GM12878 (cell line): ENCODE data around the gene PNRC1. TPM values are rescaled to one million over a fixed set of nuclear protein-coding genes. Genes with fewer than 3 reads are reported as not detected.

Experiments used
- ATAC-seq: fragments of 200-7000 bp; cut with Tn5 transposase; 3 replicates; pipeline ENCODE4 v1.9.1; 2020; ENCODE audit warnings: mild to moderate bottlenecking, moderate library complexity
- BruUV-seq: library from RNA; stranded (reverse); fragments of 400-500 nt; replicated peaks from 2 replicates; lab custom pipeline; 2021; lab: Mats Ljungman, UMichigan
- CTCF ChIA-PET: fragments of 300-600 bp; sonication (Branson Sonifier 250); formaldehyde crosslinking; extraction: SDS; loops from one replicate; lab custom pipeline; 2021; ENCODE audit warnings: inconsistent platforms; lab: Yijun Ruan, JAX
- POLR2A ChIA-PET: fragments of 350-600 bp; formaldehyde crosslinking; extraction: SDS; loops from one replicate; lab custom pipeline; 2021; ENCODE audit warnings: inconsistent platforms; lab: Charles Lee
- RAD21 ChIA-PET: fragments of 300-600 bp; sonication (Branson Sonifier 250); formaldehyde crosslinking; loops from one replicate; lab custom pipeline; 2023; ENCODE audit warnings: antibody characterized with exemption; ENCODE audit not compliant: unreplicated experiment; lab: Charles Lee
- SMC1A ChIA-PET: fragments of 300-600 bp; sonication (Branson Sonifier 250); formaldehyde crosslinking; loops from one replicate; lab custom pipeline; 2023; ENCODE audit not compliant: unreplicated experiment, uncharacterized antibody; lab: Charles Lee
- DNase-seq: peaks from one replicate; pipeline ENCODE4 v3.0.0-alpha.2; 2011; ENCODE audit warnings: low read depth, low spot score
- FAIRE-seq: peaks from 3 replicates; lab custom pipeline; 2011; peaks lifted over from hg19 to GRCh38; lab: Jason Lieb, UNC
- H2AFZ ChIP-seq: 2 replicates; pipeline ENCODE4 v1.6.0; 2011; ENCODE audit warnings: low read depth, low read length, control low read depth; ENCODE audit not compliant: control insufficient read depth
- H3K27ac ChIP-seq: 2 replicates; pipeline ENCODE4 v1.5.1; 2011; ENCODE audit warnings: control low read depth; ENCODE audit not compliant: control insufficient read depth, insufficient read depth
- H3K27me3 ChIP-seq, 2 experiments: replicated peaks in 1 of 2; 2 replicates each; pipeline versions ENCODE4 v1.6.0 to v1.6.1; 2011; ENCODE audit warnings: low read length in 1 of 2; ENCODE audit not compliant: control insufficient read depth in 2 of 2, insufficient read depth in 2 of 2
- H3K36me3 ChIP-seq, 2 experiments: 2 replicates each; pipeline ENCODE4 v1.5.1; 2011; ENCODE audit warnings: low read length in 1 of 2; ENCODE audit not compliant: control insufficient read depth in 2 of 2, insufficient read depth in 2 of 2
- H3K4me1 ChIP-seq: 2 replicates; pipeline ENCODE4 v1.6.1; 2011; ENCODE audit warnings: mild to moderate bottlenecking, low read length, moderate library complexity, mixed read lengths; ENCODE audit not compliant: control insufficient read depth, insufficient read depth
- H3K4me2 ChIP-seq: 2 replicates; pipeline ENCODE4 v1.6.0; 2011; ENCODE audit warnings: control low read depth; ENCODE audit not compliant: control insufficient read depth, insufficient read depth
- H3K4me3 ChIP-seq: fragments of 200-600 bp; sonication (generic); 2 replicates; pipeline ENCODE4 v1.5.1; 2016
- H3K79me2 ChIP-seq: 2 replicates; pipeline ENCODE4 v1.6.0; 2011; ENCODE audit warnings: low read length; ENCODE audit not compliant: control insufficient read depth, insufficient read depth
- H3K9ac ChIP-seq: 2 replicates; pipeline ENCODE4 v1.8.0; 2011; ENCODE audit warnings: low read length, control low read depth, mixed read lengths; ENCODE audit not compliant: control insufficient read depth, insufficient read depth
- H3K9me3 ChIP-seq: replicated peaks from 3 replicates; pipeline ENCODE4 v1.5.1; 2011; ENCODE audit warnings: mild to moderate bottlenecking, low read length; ENCODE audit not compliant: control insufficient read depth, insufficient read depth
- H4K20me1 ChIP-seq: 2 replicates; pipeline ENCODE4 v1.6.0; 2011; ENCODE audit not compliant: control insufficient read depth, insufficient read depth
- BRCA1 ChIP-seq: IDR thresholded peaks from 2 replicates; pipeline ENCODE4 v1.6.1; 2011; ENCODE audit warnings: low read depth, low read length, improper control_type of control experiment
- E2F8 ChIP-seq: fragments of 450-650 bp; IDR thresholded peaks from 2 replicates; pipeline ENCODE4 v1.6.1; 2018; ENCODE audit warnings: mild to moderate bottlenecking, low read depth, moderate library complexity; ENCODE audit not compliant: partially characterized antibody
- MEF2B ChIP-seq: fragments of 450-650 bp; IDR thresholded peaks from 2 replicates; pipeline ENCODE4 v1.6.1; 2018; ENCODE audit warnings: mild to moderate bottlenecking, moderate library complexity; ENCODE audit not compliant: partially characterized antibody, poor library complexity, severe bottlenecking
- MLLT1 ChIP-seq: fragments of 450-650 bp; IDR thresholded peaks from 2 replicates; pipeline ENCODE4 v1.6.1; 2016; ENCODE audit warnings: mild to moderate bottlenecking
- MTA3 ChIP-seq: IDR thresholded peaks from 2 replicates; pipeline ENCODE4 v1.6.1; 2012; ENCODE audit warnings: low read length, inconsistent platforms, borderline replicate concordance
- NKRF ChIP-seq: fragments of 450-650 bp; conservative IDR thresholded peaks from 2 replicates; pipeline ENCODE4 v1.6.1; 2017; ENCODE audit warnings: mild to moderate bottlenecking, moderate library complexity
- NR2C2 ChIP-seq: IDR thresholded peaks from 2 replicates; pipeline ENCODE4 v1.6.1; 2011; ENCODE audit warnings: borderline replicate concordance, low read depth; ENCODE audit not compliant: control insufficient read depth, insufficient read length
- TCF12 ChIP-seq: IDR thresholded peaks from 2 replicates; pipeline ENCODE4 v1.6.1; 2011; ENCODE audit warnings: low read depth, mild to moderate bottlenecking, low read length
- TCF3 ChIP-seq: IDR thresholded peaks from 2 replicates; pipeline ENCODE4 v1.6.1; 2012; ENCODE audit warnings: low read depth, mild to moderate bottlenecking, low read length, borderline replicate concordance; ENCODE audit not compliant: insufficient read depth
- ZBTB33 ChIP-seq: fragments of 450-650 bp; IDR thresholded peaks from 2 replicates; pipeline ENCODE4 v1.6.1; 2017; ENCODE audit warnings: mild to moderate bottlenecking
- ZNF217 ChIP-seq: fragments of 450-650 bp; IDR thresholded peaks from 2 replicates; pipeline ENCODE4 v1.6.1; 2017; ENCODE audit warnings: antibody characterized with exemption, mild to moderate bottlenecking
- ZZZ3 ChIP-seq: IDR thresholded peaks from 2 replicates; pipeline ENCODE4 v1.6.1; 2011; ENCODE audit warnings: low read depth; ENCODE audit not compliant: control insufficient read depth, insufficient read length
- WGBS: methylation state at CpG from one replicate; pipeline ENCODE4 v1.1.6; 2016; ENCODE audit warnings: low lambda C conversion rate; ENCODE audit not compliant: insufficient replicate concordance, insufficient coverage; ENCODE audit errors: missing lambda C conversion rate; 5-methylcytosine and 5-hydroxymethylcytosine counted together
- in situ Hi-C: fragments of 300-500 bp; cut with MboI; formaldehyde crosslinking; loops from 9 replicates; pipeline ENCODE4 v1.14.3; 2018; ENCODE audit warnings: mixed read lengths
- intact Hi-C: fragments of 100-400 bp; cut with micrococcal nuclease; formaldehyde crosslinking; loops from one replicate; pipeline ENCODE4 v1.14.2; 2022; ENCODE audit not compliant: unreplicated experiment
- polyA plus RNA-seq, 11 experiments: library from polyadenylated mRNA; depleted of rRNA in 4 of 11; unstranded in 6 of 11; stranded (reverse) in 5 of 11; fragments of >200 nt; fragmentation: Nextera tagmentation in 4 of 11; fragmentation: Illumina TruSeq in 1 of 11; extraction: Ambion mirVana in 4 of 11; extraction: Trizol in 1 of 11; gene quantifications; 1 replicate in 1 of 11; 2 replicates in 10 of 11; pipeline versions ENCODE4 v1.2.1 to v1.2.3, GENCODE V29; 2011 to 2016; ENCODE audit warnings: inconsistent platforms in 2 of 11, missing spikeins in 2 of 11, low read depth in 1 of 11
- total RNA-seq, 4 experiments: library from RNA; depleted of rRNA in 3 of 4; stranded (reverse); fragments of >200 nt in 3 of 4; fragmentation: Illumina TruSeq in 1 of 4; extraction: Trizol in 1 of 4; gene quantifications; 2 replicates each; pipeline versions ENCODE4 v1.2.1 to v1.2.3, GENCODE V29; 2013 to 2021

Gene PNRC1
- total and polyA plus RNA-seq, 10 of the 15 experiments (the other 5 are each of a cell fraction or from before 2014, with no cell fraction given): 7.6 to 66.0 (median 33.1) TPM

- H3K27ac ChIP-seq: peak overlapping the region; percentile 99
- no peaks in the 10 kb centered on the region for H3K27me3 ChIP-seq
- POLR2A ChIA-PET: interaction anchor here (0.6 to 4.9 kb wide), 12 partner anchors 11 to 557 kb away, joined by 3 to 71 read pairs (median 5); partner anchors contain the start of genes LYRM2, PM20D2, RNGTT and UBE2J1
- peak overlapping the region; percentile 93 for H3K4me3 ChIP-seq
- H3K79me2 ChIP-seq: peaks cover 46% of the 10 kb centered on the region
- H3K4me1 ChIP-seq: no peaks in the 10 kb centered on the region
- H3K9ac ChIP-seq: peak overlapping the region; percentile 99
- no peaks in the 10 kb centered on the region for H3K9me3 ChIP-seq
- in situ Hi-C loops (no loop called here), intact Hi-C loops (loop anchor here (1.0 to 2.0 kb wide), 2 partner anchors 65 to 275 kb away; partner anchors contain the start of gene PM20D2)
- H2AFZ ChIP-seq: peak overlapping the region; percentile 45
- H3K4me2 ChIP-seq: peak overlapping the region; percentile 53
- FAIRE-seq: peak; percentile 62
- H4K20me1 ChIP-seq: peaks cover 3% of the 10 kb centered on the region; the same call in 1 of the 2 replicates
- SMC1A ChIA-PET: interaction anchor here (1.1 to 3.8 kb wide), 7 partner anchors 9 to 290 kb away, joined by 3 to 21 read pairs (median 4); partner anchors contain the start of gene PM20D2
- RAD21 ChIA-PET: interaction anchor here (0.6 to 1.6 kb wide), 3 partner anchors 10 to 175 kb away, joined by 3 to 6 read pairs (median 3); partner anchors contain the start of gene PM20D2
- BruUV-seq: no TSS peak
- DNase-seq: peak; percentile 79
- CTCF ChIA-PET: interaction anchor here (0.9 to 1.4 kb wide), 2 partner anchors 17 to 291 kb away, joined by 3 to 6 read pairs; no protein-coding TSS in a partner anchor
- ATAC-seq: peak; percentile 79
- WGBS: 1% methylated on average over 68 of the region's 69 CpGs
- peaks cover 3 to 16% of the 10 kb centered on the region in 2 experiments for H3K36me3 ChIP-seq
- TF ChIP-seq NKRF (peak; percentile 67), NR2C2 (no peak), ZNF217 (no peak), TCF3 (peak; percentile 71), E2F8 (no peak), TCF12 (no peak; the same call in 1 of the 2 replicates), MLLT1 (peak; percentile 88), ZBTB33 (no peak), MTA3 (peak; percentile 47; the same call in 1 of the 2 replicates), ZZZ3 (no peak), BRCA1 (no peak), MEF2B (peak; percentile 94)
Measured at GRCh38 chr6:89081423-89082322, 1.1 kb downstream of the PNRC1 start.
